GM23248 (cell line): Measurements from ENCODE around the gene SLC12A3.

ENCODE experiments used
- EZH2 ChIP-seq: fragments of 200-600 bp; sonication (generic); IDR thresholded peaks from 2 replicates; pipeline ENCODE4 v1.6.1; 2018; ENCODE audit warnings: antibody characterized with exemption, mild to moderate bottlenecking; ENCODE audit not compliant: insufficient read depth, poor library complexity, severe bottlenecking
- EZH2phosphoT487 ChIP-seq: fragments of 200-600 bp; sonication (generic); IDR thresholded peaks from 2 replicates; pipeline ENCODE4 v1.6.1; 2018; ENCODE audit warnings: antibody characterized with exemption, moderate library complexity, mild to moderate bottlenecking, low read depth; ENCODE audit not compliant: insufficient read depth

DNA sequence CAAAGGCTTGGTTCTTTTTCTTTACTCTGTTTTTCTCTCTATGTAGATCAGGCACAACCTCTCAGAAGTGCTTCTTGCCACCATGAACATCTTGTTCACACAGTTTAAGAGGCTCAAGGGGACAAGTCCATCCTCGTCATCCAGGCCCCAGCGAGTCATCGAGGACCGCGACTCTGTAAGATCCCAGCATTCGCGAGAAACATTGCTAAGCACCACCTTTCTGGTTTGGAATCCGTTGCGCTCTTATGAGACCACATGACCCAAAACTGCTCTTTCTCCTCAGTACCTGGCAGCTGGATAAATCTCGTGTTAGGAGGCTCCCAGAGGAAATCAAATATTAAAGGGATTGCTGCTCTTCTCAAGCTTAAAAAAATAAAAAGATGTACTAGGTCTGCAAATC lies 23.3 kb upstream of the SLC12A3 start:
- no peak for TF ChIP-seq EZH2
- TF ChIP-seq EZH2phosphoT487 = no peak
